Measurements from ENCODE around the gene CLDN14. TPM values are rescaled to one million over a fixed set of nuclear protein-coding genes. Genes with fewer than 3 reads are reported as not detected.

The CLDN14 gene
- total RNA-seq, 2 experiments from 2014 or later, result not detected

GRCh38 chr21:36483095-36483494, 3.2 kb upstream of the CLDN14 start:
- Histone ChIP-seq H3K9me3 (ENCODE audit: low read length) (no peaks in the 10 kb centered on the region), H3K4me2 (ENCODE audit: low read length) (no peak overlapping the region), H2AFZ (ENCODE audit: low read length) (no peak overlapping the region), H3K36me3 (ENCODE audit: insufficient read depth, low read length) (no peaks in the 10 kb centered on the region), H3K9me2 (ENCODE audit: insufficient read depth, low read length) (no peaks in the 10 kb centered on the region), H3K4me1 (ENCODE audit: insufficient read depth, low read length, poor library complexity, severe bottlenecking) (no peaks in the 10 kb centered on the region), H3K4me3 (ENCODE audit: low read depth, low read length, poor library complexity, severe bottlenecking) (no peak overlapping the region), H3K79me2 (ENCODE audit: insufficient read depth, low read depth, low read length) (no peaks in the 10 kb centered on the region), H4K20me1 (ENCODE audit: insufficient read depth, low read length) (no peaks in the 10 kb centered on the region), H3K27ac (ENCODE audit: low read depth, low read length, poor library complexity, severe bottlenecking) (no peak overlapping the region)
- ChIA-PET CTCF (ENCODE audit: unreplicated experiment) (no interaction called here), POLR2A (no interaction called here)
- TF ChIP-seq EZH2phosphoT487 (IDR thresholded peaks at IDR 0.05; ENCODE audit: borderline replicate concordance, low read depth, low read length) (no peak), CTCF (conservative IDR thresholded peaks at IDR 0.05; ENCODE audit: low read length) (no peak)
- intact Hi-C loops (cut with micrococcal nuclease; ENCODE audit: unreplicated experiment), result no loop called here
- no peak for DNase-seq (ENCODE audit: low spot score)
- BruUV-seq (replicated peaks), result no TSS peak

GRCh38 chr21:36482673-36483072, 2.8 kb upstream of the CLDN14 start:
- CTCF ChIA-PET (ENCODE audit: unreplicated experiment), result no interaction called here

GRCh38 chr21:36482181-36482580, 2.3 kb upstream of the CLDN14 start:
- no peaks in the 10 kb centered on the region for H3K36me3 ChIP-seq (ENCODE audit: insufficient read depth, low read length)
- intact Hi-C loops (cut with micrococcal nuclease; ENCODE audit: unreplicated experiment), result no loop called here
- no peak overlapping the region for H3K27ac ChIP-seq (ENCODE audit: low read depth, low read length, poor library complexity, severe bottlenecking)
- H3K4me2 ChIP-seq (ENCODE audit: low read length), result no peak overlapping the region
- ChIA-PET CTCF (ENCODE audit: unreplicated experiment) (no interaction called here), POLR2A (no interaction called here)
- no peaks in the 10 kb centered on the region for H3K4me1 ChIP-seq (ENCODE audit: insufficient read depth, low read length, poor library complexity, severe bottlenecking)
- no peak overlapping the region for H2AFZ ChIP-seq (ENCODE audit: low read length)
- no peaks in the 10 kb centered on the region for H3K9me2 ChIP-seq (ENCODE audit: insufficient read depth, low read length)
- no peaks in the 10 kb centered on the region for H3K79me2 ChIP-seq (ENCODE audit: insufficient read depth, low read depth, low read length)
- no peaks in the 10 kb centered on the region for H4K20me1 ChIP-seq (ENCODE audit: insufficient read depth, low read length)
- no peak for TF ChIP-seq CTCF (conservative IDR thresholded peaks at IDR 0.05; ENCODE audit: low read length)
- TF ChIP-seq EZH2phosphoT487 (IDR thresholded peaks at IDR 0.05; ENCODE audit: borderline replicate concordance, low read depth, low read length), result no peak
- no peak overlapping the region for H3K4me3 ChIP-seq (ENCODE audit: low read depth, low read length, poor library complexity, severe bottlenecking)
- BruUV-seq (replicated peaks), result no TSS peak
- no peaks in the 10 kb centered on the region for H3K9me3 ChIP-seq (ENCODE audit: low read length)
- no peak for DNase-seq (ENCODE audit: low spot score)

More at GRCh38 chr21:36482673-36483072, 2.8 kb upstream of the CLDN14 start:
- Histone ChIP-seq H3K79me2 (ENCODE audit: insufficient read depth, low read depth, low read length) (no peaks in the 10 kb centered on the region), H3K9me3 (ENCODE audit: low read length) (no peaks in the 10 kb centered on the region), H3K4me2 (ENCODE audit: low read length) (no peak overlapping the region), H2AFZ (ENCODE audit: low read length) (no peak overlapping the region), H3K27ac (ENCODE audit: low read depth, low read length, poor library complexity, severe bottlenecking) (no peak overlapping the region), H4K20me1 (ENCODE audit: insufficient read depth, low read length) (no peaks in the 10 kb centered on the region), H3K4me3 (ENCODE audit: low read depth, low read length, poor library complexity, severe bottlenecking) (no peak overlapping the region), H3K4me1 (ENCODE audit: insufficient read depth, low read length, poor library complexity, severe bottlenecking) (no peaks in the 10 kb centered on the region), H3K36me3 (ENCODE audit: insufficient read depth, low read length) (no peaks in the 10 kb centered on the region), H3K9me2 (ENCODE audit: insufficient read depth, low read length) (no peaks in the 10 kb centered on the region)
- no peak for TF ChIP-seq EZH2phosphoT487 (IDR thresholded peaks at IDR 0.05; ENCODE audit: borderline replicate concordance, low read depth, low read length)
- no peak for TF ChIP-seq CTCF (conservative IDR thresholded peaks at IDR 0.05; ENCODE audit: low read length)
- no peak for DNase-seq (ENCODE audit: low spot score)
- intact Hi-C loops (cut with micrococcal nuclease; ENCODE audit: unreplicated experiment), result no loop called here
- POLR2A ChIA-PET, result no interaction called here
- BruUV-seq (replicated peaks), result no TSS peak
